ENCODE measurements around the gene TUBA4A.
A peak's percentile ranks its signal among the peaks of the same experiment; 100 is the strongest.

Gene TUBA4A

DNA sequence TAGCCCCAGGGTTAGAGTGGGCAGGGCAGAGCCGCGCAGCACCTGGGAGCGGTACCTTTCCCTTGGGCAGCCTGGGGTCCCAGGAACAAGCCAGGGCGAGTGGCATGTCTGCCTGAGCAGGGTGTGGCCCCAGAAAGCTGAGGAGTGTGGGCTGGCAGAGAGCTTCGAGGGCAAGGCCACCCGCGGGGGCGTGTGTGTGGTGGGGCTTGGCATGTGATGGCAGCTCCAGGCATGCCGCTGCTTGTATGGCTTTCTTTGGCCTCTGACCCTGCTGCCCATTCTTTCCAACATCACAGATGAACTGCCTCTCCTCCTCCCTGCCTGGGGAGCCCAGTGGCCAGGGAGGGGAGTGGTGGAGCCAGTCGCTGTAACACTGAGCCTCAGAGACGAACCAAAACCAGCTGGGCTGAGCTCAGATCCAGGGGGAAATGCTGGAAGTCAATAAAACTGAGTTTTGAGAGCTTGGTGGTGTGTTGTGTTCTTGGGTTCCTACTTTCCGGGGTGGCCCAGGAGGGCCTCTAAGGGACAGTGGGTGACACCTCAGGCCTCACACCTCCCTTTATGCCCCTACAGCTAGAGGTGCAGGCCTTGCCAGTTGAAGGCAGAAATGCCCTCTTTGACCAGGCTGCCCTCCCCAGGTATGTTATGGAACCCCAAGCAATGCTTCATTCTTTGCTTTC lies 32.9 kb upstream of the TUBA4A start:
- DNase-seq, result no peak

DNA sequence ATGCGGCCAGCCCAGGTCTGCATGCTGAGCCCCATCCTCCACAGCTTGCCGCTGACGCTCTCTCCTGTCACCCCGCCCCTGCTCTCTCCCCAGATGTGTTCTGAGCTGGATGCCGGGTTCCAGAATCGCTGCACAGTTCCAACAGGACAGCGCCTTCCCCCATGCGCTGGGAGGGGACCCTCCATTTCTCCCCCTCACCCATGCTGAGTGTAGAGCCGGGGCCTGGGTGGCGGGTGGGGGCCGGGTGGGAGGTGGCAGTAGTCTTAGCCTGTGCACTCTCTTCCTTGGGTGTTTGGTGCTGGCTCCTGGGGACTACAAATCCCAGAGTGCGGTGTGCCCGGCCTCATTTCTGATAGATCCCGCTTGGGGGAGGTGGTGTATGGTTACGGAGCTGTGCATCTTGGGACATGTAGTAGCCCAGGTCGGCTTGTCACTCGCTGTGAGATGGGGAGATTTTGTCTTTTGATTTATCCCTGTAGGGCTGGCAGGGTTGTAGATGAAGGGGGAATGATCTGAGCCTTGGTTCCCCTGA lies 32.2 kb upstream of the TUBA4A start:
- no peak for DNase-seq

- no peak for DNase-seq
Observed at GRCh38 chr2:219285373-219285735, 31.6 kb upstream of the TUBA4A start.

GRCh38 chr2:219284501-219285372 lies 31.0 kb upstream of the TUBA4A start:
- DNase-seq, result no peak

DNA sequence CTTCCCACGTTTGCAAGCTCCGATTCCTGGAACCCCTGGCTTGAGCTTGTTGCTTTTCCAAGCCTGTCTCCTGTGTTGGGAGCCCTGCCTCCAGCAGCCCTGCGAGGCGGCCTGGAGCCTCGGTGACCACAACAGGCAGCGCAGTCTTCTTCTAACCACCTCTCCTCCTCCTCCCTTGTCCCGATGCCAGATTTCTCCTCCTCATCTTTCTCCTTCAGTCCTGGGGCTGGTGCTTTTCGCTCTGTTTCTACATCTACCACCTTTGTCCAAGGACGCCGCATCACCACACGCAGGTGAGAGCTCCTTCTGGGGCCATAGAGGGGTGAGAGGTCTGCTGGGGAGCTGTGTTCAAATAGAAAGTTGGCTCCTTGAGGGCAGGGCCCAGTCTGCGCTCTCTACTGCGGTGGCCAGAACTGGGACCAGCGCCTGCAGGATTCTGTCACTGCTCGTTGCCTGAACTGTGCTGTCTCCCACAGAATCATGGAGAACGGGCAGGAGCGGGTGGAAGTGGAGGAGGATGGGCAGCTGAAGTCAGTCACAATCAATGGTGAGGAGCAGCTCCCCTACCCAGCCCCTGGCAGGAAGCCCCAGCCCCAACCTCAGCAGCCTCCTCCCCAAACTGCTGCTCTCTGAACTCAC lies 29.3 kb upstream of the TUBA4A start:
- DNase-seq, result no peak

- DNase-seq, result no peak
Observed at GRCh38 chr2:219282375-219282774, 28.7 kb upstream of the TUBA4A start.

- no peak for DNase-seq
Observed at GRCh38 chr2:219281588-219281987, 27.9 kb upstream of the TUBA4A start.

GRCh38 chr2:219280651-219281050 lies 26.9 kb upstream of the TUBA4A start:
- no peak for DNase-seq

DNA sequence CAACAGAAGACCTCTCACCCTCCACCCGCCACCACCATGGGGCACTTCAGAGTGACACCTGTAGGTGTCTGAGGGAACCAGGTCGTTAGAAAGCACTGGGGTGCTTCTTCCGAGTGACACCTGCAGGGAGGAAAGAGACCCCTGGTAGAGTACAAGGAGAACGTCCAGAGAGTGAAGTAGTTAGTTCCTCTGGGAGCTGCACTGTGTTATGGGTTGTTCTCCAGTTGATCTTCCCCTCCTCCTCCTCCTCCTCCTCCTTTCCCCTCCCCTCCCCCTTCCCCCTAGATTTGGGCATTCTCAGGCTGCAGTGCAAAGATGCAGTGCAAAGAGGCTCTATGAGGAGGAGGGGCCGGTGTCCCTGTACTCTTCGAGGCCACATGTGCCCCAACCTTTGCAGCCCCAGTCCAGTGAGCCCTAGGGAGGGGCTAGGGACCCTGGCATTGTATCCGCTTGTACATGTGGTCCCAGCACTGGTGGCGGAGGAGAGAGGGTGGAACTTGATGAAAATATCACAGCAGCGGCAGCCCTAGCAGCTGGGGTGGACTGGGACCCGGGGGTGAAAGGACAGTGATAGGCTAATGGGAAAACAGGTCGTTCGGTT lies 26.3 kb upstream of the TUBA4A start:
- DNase-seq, result no peak

DNA sequence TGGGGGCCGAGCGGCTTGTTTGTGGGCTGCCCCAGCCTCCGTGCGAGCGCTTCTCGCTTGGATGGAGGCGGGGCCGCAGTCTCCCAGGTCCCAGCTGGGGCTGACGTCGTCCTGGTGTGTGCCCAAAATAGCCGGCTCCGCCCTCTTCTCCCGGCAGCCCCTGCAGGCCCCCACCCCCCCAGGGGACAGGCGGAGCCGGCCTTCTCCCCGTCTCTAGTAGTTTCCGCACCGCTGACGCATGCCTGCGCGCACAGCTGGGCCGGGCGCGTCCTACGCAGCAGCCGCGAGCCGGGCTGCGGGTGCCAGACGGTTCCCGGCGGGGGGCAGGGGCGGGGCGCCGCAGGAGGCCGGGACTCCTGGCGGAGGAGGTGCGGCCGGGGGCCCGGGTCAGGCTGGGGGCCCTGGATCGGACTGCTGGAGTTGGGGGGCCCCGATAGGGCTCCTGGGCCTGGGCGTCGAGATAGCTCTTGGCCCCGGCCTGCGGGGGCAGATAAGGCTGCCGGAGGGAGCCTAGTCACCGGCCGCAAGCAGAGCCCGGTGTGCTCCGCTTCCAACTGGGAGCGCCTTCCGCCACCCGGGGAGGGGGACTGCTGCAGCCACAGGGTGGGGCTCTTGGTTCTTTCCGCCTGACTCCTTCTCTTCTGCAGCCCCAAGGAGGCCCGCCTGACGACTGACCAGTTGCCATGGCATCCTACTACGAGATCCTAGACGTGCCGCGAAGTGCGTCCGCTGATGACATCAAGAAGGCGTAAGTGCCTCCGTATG lies 25.6 kb upstream of the TUBA4A start, which contains the start of gene DNAJB2:
TSS of gene DNAJB2 (plus strand) at position 216 of the 765 bp plus-strand sequence. CDS start at position 684, 468 bp downstream.
- peak; percentile 100 for DNase-seq

DNA sequence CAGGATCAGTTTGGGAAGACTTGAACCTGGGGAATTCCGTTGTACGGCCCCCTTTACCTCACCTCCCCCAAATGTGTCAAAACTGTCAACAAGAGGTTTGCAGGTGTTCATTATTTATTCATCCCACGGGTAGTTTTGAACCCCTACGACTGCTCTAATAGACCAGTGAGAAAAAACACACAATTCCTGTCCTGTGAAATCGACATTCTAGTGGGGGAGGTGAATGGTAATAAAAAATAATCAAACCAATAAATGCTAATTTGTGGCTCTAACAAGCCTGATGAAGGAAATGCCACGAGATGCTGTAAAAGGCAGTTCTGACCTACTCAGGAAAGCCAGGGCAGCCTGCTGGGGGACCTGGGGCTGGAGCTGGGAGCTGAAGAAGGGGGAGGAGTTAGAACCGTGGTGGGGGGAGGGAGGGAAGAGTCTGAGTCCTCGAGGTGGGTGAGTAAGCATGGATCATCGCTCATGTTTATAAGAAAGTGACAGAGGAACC lies 25.0 kb upstream of the TUBA4A start:
- DNase-seq, result no peak

GRCh38 chr2:219277703-219278654 lies 24.3 kb upstream of the TUBA4A start:
- DNase-seq, result peak; percentile 82

DNA sequence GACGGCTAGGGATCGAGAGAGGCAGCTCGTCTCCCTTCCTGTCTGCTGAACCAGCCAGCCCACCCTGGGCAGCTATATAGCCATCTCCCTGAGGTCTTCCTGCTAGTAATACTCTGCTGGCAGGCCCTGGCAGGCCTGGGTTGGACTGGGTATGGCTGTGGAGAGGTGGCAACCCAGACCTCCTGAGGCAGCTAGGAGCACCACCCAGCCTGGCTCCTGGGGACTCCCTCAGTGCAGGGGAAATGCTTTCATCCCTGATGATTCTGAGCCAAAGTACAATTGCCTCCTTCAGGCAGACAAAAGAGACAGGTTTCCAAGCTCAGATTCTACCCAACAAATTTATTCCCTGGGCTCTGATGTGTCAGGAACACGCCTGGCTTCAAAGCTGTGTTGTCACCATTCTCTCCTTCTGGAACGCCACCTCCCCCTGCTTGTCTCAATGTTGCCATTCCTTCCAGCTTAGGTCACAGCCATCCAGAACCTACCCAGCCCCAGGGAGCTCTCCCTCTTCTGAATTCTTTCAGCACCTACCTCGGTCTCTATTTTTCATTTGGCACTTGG lies 20.7 kb upstream of the TUBA4A start:
- DNase-seq, result no peak

DNA sequence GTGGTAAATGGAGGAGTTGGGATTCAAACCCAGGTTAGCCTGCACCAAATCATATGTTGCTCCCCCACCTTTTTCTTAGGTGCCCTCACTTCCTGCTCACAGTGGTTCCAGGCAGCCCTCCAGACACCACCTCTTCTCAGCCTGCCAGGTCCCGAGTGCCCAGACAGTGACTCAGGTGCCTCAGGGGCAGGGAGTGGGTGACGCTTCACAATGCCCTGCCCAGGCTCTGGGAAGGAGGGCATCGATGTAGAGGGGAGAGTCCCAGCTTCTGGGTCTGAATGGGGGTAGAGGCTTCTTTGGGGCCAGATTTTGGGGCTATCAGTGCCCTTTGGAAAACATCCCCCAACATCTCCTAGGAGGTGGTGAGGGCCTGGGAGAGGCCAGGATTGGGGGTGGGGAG lies 20.2 kb upstream of the TUBA4A start:
- DNase-seq, result no peak

DNA sequence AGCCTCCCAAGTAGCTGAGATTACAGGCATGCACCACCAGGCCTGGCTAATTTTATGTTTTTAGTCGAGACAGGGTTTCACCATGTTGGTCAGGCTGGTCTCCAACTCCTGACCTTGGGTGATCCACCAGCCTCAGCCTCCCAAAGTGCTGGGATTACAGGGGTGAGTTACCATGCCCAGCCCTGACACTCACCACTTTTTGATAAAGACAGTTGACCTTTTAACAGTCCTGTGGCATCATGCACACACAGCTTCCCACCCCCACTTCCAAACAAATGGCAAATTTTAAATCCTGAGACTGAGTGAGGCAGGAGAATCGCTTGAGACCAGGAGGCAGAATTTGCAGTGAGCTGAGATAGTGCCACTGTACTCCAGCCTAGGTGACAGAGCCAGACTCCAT lies 19.3 kb upstream of the TUBA4A start:
- no peak for DNase-seq

- no peak for DNase-seq
Observed at GRCh38 chr2:219272356-219272755, 18.6 kb upstream of the TUBA4A start.

- DNase-seq, result no peak
Observed at GRCh38 chr2:219271021-219271420, 17.3 kb upstream of the TUBA4A start.

DNA sequence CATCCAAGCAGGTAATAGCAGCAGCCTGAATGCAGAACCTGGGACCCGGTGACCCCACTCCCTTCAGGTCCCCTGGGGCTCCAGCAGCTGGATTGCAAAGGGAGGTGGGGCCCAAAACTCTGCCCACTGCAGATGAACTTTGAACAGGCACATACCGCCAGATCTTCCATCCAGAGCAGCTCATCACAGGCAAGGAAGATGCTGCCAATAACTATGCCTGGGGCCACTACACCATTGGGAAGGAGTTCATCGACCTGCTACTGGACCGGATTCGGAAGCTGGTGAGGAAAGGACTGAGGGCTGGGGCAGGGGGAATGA lies 16.3 kb upstream of the TUBA4A start:
- DNase-seq, result no peak

GRCh38 chr2:219269362-219270054 lies 15.8 kb upstream of the TUBA4A start:
- DNase-seq, result no peak

DNA sequence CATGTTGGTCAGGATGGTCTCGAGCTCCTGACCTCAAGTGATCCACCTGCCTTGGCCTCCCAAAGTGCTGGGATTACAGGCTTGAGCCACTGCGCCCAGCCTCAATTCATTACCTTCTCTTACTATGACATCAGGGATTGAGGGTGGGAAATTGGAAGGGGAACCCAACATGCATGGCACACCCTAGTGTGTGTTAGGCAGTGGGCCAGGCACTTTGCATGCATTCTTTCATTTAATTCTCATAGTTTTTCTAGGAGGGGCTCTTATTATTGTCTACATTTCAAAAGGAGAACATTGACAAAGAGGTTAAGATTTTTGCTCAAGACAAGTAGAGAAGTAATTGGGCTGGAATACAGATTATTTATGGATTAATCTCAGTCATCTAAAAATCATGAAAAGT lies 14.6 kb upstream of the TUBA4A start:
- DNase-seq, result no peak

Measured in stimulated activated CD4-positive, alpha-beta T cell treated with anti-CD3 and anti-CD28 coated beads, Interleukin-4, amount 100 ng/mL, for 24 hours (primary cell).